NCI-H2227 (cell line): Measurements from ENCODE around the gene PNPLA2.

Source experiments
- DNase-seq: peaks from one replicate; lab custom pipeline; 2025; ENCODE audit not compliant: unreplicated experiment; lab: John Stamatoyannopoulos, UW

PNPLA2 gene

GRCh38 chr11:829176-829846, 10.6 kb downstream of the PNPLA2 start:
- no peak for DNase-seq

- DNase-seq: no peak
These were observed 11.2 kb downstream of the PNPLA2 start for GRCh38 chr11:829847-830294.

DNA sequence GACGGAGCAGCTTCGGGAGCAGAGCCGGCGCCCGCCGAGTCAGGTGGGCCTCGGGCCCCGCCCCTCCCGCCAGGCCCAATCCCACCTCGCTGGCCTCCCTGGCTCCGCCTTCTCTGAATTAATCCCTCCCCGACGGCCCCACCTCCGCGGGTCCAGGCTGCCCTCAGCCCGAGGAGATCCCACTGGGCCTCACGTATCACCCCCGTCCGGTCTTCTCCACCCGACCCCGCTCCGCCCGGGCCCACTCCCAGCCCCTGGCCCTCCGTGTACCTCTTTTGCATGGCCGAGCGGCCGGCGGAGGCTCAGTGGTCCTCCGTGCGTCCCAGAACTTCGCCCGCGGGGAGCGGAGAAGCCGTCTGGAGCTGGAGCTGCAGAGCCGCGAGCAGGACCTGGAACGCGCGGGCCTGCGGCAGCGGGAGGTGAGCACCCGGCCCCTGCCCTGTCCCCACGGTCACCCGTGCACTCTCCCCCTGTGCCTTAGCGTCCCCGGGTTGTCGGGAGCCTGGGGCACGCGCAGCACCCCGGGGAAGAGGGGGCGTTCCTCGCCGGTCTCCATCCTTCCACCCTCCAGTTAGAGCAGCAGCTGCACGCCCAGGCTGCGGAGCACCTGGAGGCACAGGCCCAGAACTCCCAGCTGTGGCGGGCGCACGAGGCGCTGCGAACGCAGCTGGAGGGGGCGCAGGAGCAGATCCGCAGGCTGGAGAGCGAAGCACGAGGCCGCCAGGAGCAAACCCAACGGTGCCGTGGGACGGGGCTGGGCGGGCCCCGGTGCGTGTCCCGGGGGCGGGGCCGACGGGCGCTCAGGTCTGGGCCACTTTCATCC, 11.8 kb downstream of the PNPLA2 start:
- peak; percentile 95 for DNase-seq

DNA sequence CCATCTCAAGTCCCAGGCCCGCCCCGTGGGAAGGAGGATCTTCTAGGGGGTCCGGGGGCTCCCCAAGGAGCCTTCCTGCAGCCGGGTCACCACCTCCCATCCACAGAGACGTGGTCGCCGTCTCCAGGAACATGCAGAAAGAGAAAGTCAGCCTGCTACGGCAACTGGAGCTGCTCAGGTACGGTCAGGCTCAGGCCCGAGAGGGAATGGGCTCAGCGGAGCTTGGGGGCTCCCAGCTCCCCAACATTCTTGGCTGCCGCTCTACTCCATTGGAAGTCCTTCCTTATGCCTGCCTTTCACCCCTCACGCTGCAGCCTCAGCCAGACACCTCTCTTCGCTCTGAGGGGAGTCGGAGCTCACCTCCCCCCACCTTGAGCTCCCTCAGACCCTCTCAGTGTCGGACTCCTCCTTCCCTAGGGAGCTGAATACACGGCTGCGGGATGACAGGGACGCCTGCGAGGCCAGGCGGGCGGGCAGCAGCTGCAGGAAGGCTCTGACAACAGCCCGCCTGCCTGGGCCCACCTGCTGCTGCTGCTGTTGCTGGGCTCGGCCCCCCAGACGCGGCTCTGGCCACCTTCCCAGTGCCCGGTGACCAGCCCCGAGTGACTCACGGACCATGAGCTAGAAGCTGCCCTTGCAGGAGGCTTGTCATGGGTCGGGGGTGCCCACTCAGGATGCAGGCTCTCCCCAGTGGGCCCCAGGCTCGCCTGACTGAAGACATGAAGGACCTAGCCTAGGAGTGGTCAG, 12.6 kb downstream of the PNPLA2 start:
- no peak for DNase-seq

DNA sequence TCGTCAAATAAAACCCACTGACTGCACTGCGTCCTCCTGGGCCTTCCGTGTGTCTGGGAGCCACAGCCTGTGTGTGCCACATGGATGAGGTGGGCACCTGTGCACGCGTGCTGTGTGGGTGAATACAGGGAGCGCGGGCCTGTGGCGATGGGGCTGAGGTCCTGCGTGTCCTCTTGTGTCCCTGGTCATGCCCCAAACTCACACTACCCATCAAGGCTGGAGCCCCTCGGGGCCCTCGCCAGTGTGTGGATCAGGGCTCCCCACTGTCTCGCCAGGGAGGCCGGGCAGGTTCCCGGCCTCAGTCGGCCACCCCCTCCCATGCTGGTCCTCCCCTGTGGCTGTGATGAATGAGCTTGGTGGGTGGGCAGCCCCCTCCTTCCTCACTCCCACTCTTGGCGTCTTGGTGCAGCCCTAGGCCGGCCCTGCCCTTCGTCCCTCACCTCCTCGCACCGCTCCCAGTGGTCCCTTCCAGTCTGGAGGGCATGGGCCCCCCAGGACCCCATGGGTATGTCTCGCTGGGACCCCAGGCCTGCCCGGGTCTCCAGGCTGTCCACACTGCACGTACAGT, 13.3 kb downstream of the PNPLA2 start:
- DNase-seq: no peak

DNA sequence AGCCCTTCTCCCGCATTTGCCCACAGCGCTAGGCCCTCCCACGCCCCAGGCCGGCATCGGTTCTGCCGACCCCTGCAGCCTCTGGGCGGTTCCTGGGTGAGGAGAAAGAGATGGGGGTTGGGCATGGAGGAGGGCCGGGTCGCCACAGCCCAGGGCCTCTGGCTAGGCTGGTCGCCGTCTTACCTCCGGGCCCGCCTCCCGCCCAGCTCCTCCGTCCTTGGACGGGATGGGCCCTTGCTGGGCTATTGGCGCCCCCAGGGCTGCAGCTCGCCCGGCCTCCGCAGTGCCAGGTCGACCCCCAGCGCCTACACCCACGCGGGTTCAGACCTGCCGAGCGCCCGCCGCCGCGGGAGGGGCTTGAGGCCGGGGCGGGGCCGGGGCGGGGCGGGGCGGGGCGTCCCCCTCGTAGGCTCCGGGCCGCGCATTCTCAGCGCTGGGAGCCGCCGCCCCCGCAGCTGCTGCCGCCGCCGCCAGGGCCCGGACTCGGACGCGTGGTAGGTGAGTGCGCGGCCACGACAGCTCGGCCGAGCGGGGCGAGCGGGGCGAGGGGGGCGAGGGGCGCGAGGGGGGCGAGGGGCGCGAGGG, 13.9 kb downstream of the PNPLA2 start, which contains the start of gene CD151:
TSS of gene CD151 (plus strand) at position 424 of the 585 bp plus-strand sequence. CDS start 3,118 bp downstream, outside the sequence.
- DNase-seq: peak; percentile 86

DNA sequence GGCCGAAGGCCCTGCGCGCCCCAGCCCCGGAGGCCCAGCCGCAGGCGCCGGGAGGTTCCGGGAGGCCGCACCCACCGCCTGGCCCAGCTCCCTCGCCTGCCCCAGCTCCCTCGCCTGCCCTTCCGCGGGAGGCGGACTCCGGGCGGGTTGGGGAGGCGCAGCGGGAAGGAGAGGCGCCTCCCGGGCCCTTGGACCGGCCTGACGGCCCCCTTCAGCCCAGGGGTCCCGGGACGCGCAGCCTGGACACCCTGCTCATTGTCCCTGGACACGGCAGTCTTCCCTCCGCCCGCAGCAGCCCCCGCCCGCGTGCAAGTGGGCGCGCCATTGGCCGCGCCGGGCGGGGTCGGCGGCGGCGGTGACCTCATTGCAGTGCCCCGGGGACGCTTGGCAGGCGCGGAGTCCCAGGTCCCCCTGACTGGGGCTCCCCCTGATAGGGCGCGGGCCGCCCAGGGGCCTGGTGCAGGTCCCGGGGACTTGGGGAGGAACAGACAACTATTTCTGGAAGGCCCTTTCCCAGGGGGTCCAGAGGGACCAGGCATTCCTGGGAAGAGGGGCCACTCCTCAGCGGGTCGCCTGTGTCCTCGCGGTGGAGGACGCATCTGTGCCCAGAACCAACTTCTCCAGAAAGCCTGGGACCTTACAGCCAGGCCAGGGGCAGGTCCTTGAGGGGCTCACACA, 14.5 kb downstream of the PNPLA2 start:
- DNase-seq: peak; percentile 71

GRCh38 chr11:833849-834311, 15.2 kb downstream of the PNPLA2 start:
- no peak for DNase-seq

DNA sequence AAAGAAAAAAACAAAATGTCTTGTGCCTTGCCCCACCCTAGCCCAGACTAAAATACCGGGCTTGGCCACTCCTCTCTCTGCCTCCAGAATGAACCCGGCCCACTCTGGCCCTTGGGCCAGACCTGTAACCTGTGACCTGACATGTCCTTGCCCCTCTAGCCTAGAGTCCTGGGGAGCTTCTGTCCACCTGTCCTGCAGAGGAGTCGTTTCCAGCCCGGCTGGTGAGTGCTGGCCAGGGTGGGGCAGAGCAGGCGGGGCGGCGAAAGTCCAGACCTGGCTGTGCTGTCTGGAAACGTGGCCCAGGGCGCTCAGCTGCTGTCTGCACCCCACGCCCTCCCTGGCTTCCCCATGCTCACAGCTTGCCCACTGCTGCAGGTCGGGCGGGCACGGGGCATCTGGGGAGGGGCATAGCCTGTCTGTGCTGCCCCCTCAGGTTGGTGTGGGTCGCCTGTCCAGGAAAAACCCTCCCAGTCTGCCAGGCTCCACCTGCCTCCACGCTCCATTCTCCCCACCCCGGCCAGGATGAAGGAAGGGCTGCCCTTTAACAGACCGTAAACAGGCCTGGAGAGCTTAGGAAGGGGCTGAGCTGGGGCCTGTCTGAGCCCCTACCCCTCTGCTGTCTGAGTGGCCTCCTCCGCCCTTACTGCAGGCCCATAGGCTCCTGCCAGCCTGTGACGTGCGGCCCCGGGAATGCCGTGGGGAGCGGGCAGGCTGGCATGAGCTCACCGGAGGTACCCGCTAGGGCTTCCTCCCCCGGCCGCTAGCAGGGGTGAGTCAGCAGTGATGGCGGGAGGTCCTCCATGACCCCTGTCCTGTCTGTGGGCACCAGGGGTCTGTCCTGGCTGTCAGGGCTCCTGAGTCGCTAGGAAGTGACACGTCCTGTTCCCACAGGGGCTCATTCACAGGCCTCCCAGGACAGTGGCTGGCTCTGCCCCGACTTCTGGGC, 15.9 kb downstream of the PNPLA2 start:
- no peak for DNase-seq

DNA sequence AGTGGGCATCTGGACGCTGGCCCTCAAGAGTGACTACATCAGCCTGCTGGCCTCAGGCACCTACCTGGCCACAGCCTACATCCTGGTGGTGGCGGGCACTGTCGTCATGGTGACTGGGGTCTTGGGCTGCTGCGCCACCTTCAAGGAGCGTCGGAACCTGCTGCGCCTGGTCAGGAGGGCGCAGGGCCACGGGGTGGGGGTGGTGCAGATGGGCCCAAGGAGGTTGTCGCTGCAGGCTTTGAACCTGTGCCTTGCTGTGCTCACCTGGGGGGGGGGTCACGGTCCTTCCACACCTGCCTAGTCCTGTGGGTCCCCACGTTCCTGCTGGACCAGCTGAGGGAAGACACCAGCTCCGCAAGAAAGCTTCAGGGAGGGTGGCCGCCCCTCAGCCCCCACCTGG, 17.6 kb downstream of the PNPLA2 start:
- DNase-seq: no peak

- DNase-seq: no peak
These were observed 18.0 kb downstream of the PNPLA2 start for GRCh38 chr11:836700-837099.

DNA sequence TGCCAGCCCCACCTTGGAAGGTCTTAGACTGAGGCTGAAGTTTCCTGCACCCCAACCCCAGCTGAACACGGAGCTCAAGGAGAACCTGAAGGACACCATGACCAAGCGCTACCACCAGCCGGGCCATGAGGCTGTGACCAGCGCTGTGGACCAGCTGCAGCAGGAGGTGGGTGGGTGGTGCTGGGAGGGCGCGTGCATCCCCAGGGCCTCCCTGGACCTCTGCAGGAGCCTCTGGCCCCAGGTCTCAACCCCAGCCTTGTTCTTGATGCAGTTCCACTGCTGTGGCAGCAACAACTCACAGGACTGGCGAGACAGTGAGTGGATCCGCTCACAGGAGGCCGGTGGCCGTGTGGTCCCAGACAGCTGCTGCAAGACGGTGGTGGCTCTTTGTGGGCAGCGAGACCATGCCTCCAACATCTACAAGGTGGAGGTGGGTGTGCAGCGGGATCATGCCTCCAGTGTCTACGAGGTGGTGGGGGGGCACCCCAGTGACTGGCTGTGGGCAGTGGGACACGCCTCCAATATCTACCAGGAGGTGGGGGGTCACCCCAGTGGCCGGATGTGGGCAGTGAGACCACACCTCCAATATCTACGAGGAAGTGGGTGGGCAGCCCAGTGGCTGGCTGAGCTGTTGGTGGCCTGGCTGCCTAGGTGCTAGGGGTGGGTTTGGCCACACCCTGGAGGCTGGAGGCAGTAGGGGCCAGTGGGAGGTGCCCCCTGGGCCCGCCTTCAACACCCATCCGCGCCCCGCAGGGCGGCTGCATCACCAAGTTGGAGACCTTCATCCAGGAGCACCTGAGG, 18.7 kb downstream of the PNPLA2 start:
- DNase-seq: no peak

DNA sequence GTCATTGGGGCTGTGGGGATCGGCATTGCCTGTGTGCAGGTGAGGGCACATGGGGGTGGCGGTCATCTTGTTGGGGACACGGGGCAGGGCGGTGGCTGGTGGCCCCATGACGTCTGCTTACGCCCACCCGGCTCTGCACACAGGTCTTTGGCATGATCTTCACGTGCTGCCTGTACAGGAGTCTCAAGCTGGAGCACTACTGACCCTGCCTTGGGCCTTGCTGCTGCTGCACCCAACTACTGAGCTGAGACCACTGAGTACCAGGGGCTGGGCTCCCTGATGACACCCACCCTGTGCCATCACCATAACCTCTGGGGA, 19.2 kb downstream of the PNPLA2 start:
- DNase-seq: no peak

- peak; percentile 68 for DNase-seq
These were observed 19.9 kb downstream of the PNPLA2 start for GRCh38 chr11:838441-839279.

DNA sequence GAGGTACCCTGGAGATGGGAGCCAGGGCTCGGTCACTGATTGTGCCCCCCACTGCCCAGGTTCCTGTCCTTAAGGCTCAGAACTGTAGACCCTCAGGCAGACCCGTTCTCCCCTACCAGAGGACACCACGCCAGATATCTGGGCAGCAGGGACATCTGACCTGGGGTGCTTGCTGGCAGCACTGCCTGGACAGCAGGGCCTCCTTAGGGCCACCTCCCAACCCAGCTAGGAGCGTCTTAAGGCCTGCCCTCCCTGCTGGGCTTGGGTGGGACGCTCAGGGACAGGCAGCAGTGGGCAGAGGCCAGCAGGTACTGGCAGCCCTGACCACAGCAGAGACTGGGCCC, 20.5 kb downstream of the PNPLA2 start:
- no peak for DNase-seq

GRCh38 chr11:839875-840617, 21.3 kb downstream of the PNPLA2 start:
- no peak for DNase-seq

DNA sequence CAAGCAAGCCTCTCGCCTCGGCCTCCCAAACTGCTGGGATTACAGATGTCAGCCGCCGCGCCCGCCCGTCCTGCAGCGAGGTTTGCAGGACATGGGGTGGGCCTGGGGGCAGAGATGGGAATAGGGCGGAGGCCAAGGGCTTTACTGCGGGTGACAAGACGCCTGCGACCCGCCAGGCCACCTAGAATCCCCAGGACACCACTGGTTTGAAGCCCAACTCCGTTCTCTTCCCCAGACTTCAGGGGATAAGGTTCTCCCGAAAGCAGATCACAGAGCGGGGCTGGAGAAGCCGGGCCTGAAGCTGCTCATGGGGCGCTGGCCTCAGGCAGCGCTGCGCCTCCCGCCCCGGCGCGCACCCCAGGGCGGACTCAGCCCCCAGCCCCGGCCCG, 23.3 kb downstream of the PNPLA2 start:
- DNase-seq: no peak
